ENCODE measurements around the gene ZSCAN26.

ZSCAN26 gene

GRCh38 chr6:28266962-28267694 is at the start of gene ZSCAN26:
ZSCAN26 (plus strand) TSS chr6:28267143; CDS start chr6:28271920, 4,777 bp downstream.
- DNase-seq (ENCODE audit: low read depth in 2 of 3, low spot score in 2 of 3) = peak; percentile 52 to 65 (median 59)

- DNase-seq (ENCODE audit: low read depth in 2 of 3, low spot score in 2 of 3) = no peak
Observed at GRCh38 chr6:28217890-28218289, 49.1 kb upstream of the ZSCAN26 start.

GRCh38 chr6:28218312-28219248 is 48.4 kb upstream of the ZSCAN26 start:
- no peak for DNase-seq (ENCODE audit: low read depth in 2 of 3, low spot score in 2 of 3)

GRCh38 chr6:28220257-28221133 is 46.4 kb upstream of the ZSCAN26 start:
- no peak for DNase-seq (ENCODE audit: low read depth in 2 of 3, low spot score in 2 of 3)

GRCh38 chr6:28224131-28225055 is 42.5 kb upstream of the ZSCAN26 start:
- DNase-seq (ENCODE audit: low read depth in 2 of 3, low spot score in 2 of 3) = no peak

- no peak for DNase-seq (ENCODE audit: low read depth in 2 of 3, low spot score in 2 of 3)
Observed at GRCh38 chr6:28225056-28225834, 41.7 kb upstream of the ZSCAN26 start, which contains the start of gene ZSCAN9. ZSCAN9 (plus strand) TSS chr6:28225275; CDS start chr6:28227085, 1,810 bp downstream.

- DNase-seq (ENCODE audit: low read depth in 2 of 3, low spot score in 2 of 3) = no peak
Observed at GRCh38 chr6:28226460-28226859, 40.5 kb upstream of the ZSCAN26 start.

- no peak for DNase-seq (ENCODE audit: low read depth in 2 of 3, low spot score in 2 of 3)
Observed at GRCh38 chr6:28232785-28233184, 34.2 kb upstream of the ZSCAN26 start.

GRCh38 chr6:28235912-28236452 is 31.0 kb upstream of the ZSCAN26 start:
- DNase-seq (ENCODE audit: low read depth in 2 of 3, low spot score in 2 of 3) = no peak

GRCh38 chr6:28239636-28240035 is 27.3 kb upstream of the ZSCAN26 start:
- no peak for DNase-seq (ENCODE audit: low read depth in 2 of 3, low spot score in 2 of 3)

- DNase-seq (ENCODE audit: low read depth in 2 of 3, low spot score in 2 of 3) = no peak
Observed at GRCh38 chr6:28240471-28240870, 26.5 kb upstream of the ZSCAN26 start.

GRCh38 chr6:28243946-28244345 is 23.0 kb upstream of the ZSCAN26 start:
- DNase-seq (ENCODE audit: low read depth in 2 of 3, low spot score in 2 of 3) = no peak

- no peak for DNase-seq (ENCODE audit: low read depth in 2 of 3, low spot score in 2 of 3)
Observed at GRCh38 chr6:28245206-28245941, 21.6 kb upstream of the ZSCAN26 start.

GRCh38 chr6:28248916-28249315 is 18.0 kb upstream of the ZSCAN26 start:
- DNase-seq (ENCODE audit: low read depth in 2 of 3, low spot score in 2 of 3) = no peak

- no peak for DNase-seq (ENCODE audit: low read depth in 2 of 3, low spot score in 2 of 3)
Observed at GRCh38 chr6:28250747-28251146, 16.2 kb upstream of the ZSCAN26 start.

- DNase-seq (ENCODE audit: low read depth in 2 of 3, low spot score in 2 of 3) = peak in 1 of 3 experiments; percentile 10
Observed at GRCh38 chr6:28251661-28252008, 15.3 kb upstream of the ZSCAN26 start.

GRCh38 chr6:28252009-28252975 is 14.7 kb upstream of the ZSCAN26 start, which contains the start of gene ZKSCAN4:
ZKSCAN4 (minus strand) TSS chr6:28252269; CDS start chr6:28251980, 289 bp downstream.
- DNase-seq (ENCODE audit: low read depth in 2 of 3, low spot score in 2 of 3) = peak; percentile 27 to 53 (median 50)
